Panc1 (cell line): ENCODE data around the gene MAP3K20. TPM values are rescaled to one million over a fixed set of nuclear protein-coding genes. Genes with fewer than 3 reads are reported as not detected.
"Not testable (repeated sequence)": the region's sequence is repeated elsewhere in the genome, so short reads cannot be mapped to it uniquely, and the experiment has no call there.

Experiments used
- ATAC-seq: fragments of 200-7000 bp; cut with Tn5 transposase; 2 replicates; pipeline ENCODE4 v1.9.1; 2020; ENCODE audit warnings: mild to moderate bottlenecking, moderate library complexity
- BruUV-seq: library from RNA; stranded (reverse); fragments of 400-500 nt; replicated peaks from 2 replicates; lab custom pipeline; 2021; lab: Mats Ljungman, UMichigan
- CTCF ChIA-PET: fragments of 300-600 bp; sonication (Branson Sonifier 250); formaldehyde crosslinking; loops from one replicate; lab custom pipeline; 2022; ENCODE audit warnings: antibody characterized with exemption; lab: Charles Lee
- POLR2A ChIA-PET: fragments of 300-600 bp; sonication (Branson Sonifier 250); formaldehyde crosslinking; loops from one replicate; lab custom pipeline; 2022; ENCODE audit warnings: antibody characterized with exemption; lab: Charles Lee
- DNase-seq: peaks from one replicate; pipeline ENCODE4 v3.0.0-alpha.2; 2010; ENCODE audit warnings: low read depth, low spot score
- H3K27ac ChIP-seq: 2 replicates; pipeline ENCODE4 v1.5.1; 2011; ENCODE audit warnings: mild to moderate bottlenecking, low read length, inconsistent platforms
- H3K27me3 ChIP-seq: fragments of 200-500 bp; sonication (Bioruptor generic); 2 replicates; pipeline ENCODE4 v1.6.0; 2014; ENCODE audit warnings: low read length, inconsistent platforms; ENCODE audit not compliant: control insufficient read depth, insufficient read depth
- H3K36me3 ChIP-seq: fragments of 200-500 bp; sonication (Bioruptor generic); 2 replicates; pipeline ENCODE4 v1.5.1; 2014; ENCODE audit warnings: inconsistent platforms, mild to moderate bottlenecking, low read length, moderate library complexity; ENCODE audit not compliant: control insufficient read depth, insufficient read depth
- H3K4me1 ChIP-seq: 2 replicates; pipeline ENCODE4 v1.5.1; 2011; ENCODE audit warnings: inconsistent platforms, mild to moderate bottlenecking, low read length, moderate library complexity; ENCODE audit not compliant: control insufficient read depth, insufficient read depth
- H3K4me3 ChIP-seq, 2 experiments: 2 replicates each; pipeline ENCODE4 v1.5.1; 2011 to 2012; ENCODE audit warnings: low read depth in 2 of 2, low read length in 2 of 2, mild to moderate bottlenecking in 2 of 2, inconsistent platforms in 1 of 2, moderate library complexity in 1 of 2
- H3K9me3 ChIP-seq: fragments of 200-500 bp; sonication (Bioruptor generic); 2 replicates; pipeline ENCODE4 v1.5.1; 2014; ENCODE audit warnings: low read depth, mild to moderate bottlenecking, inconsistent platforms, low read length, moderate library complexity; ENCODE audit not compliant: control insufficient read depth, insufficient read depth
- POLR2AphosphoS5 ChIP-seq: IDR thresholded peaks from 2 replicates; pipeline ENCODE4 v1.6.1; 2012; ENCODE audit warnings: mild to moderate bottlenecking, low read depth, low read length, moderate library complexity
- SIN3A ChIP-seq: IDR thresholded peaks from 2 replicates; pipeline ENCODE4 v1.6.1; 2012; ENCODE audit warnings: low read depth, mild to moderate bottlenecking, low read length, moderate library complexity, borderline replicate concordance; ENCODE audit not compliant: insufficient read depth
- TCF7L2 ChIP-seq: IDR thresholded peaks from 2 replicates; pipeline ENCODE4 v1.6.1; 2011; ENCODE audit warnings: mild to moderate bottlenecking, low read depth, low read length, inconsistent platforms
- in situ Hi-C: cut with HindIII; loops from 2 replicates; pipeline ENCODE4 v1.10.0; 2016; ENCODE audit warnings: low sequenced_read_pairs, low pct_unique_long_range_greater_than_20kb
- intact Hi-C: fragments of 100-400 bp; cut with micrococcal nuclease; formaldehyde crosslinking; loops from one replicate; pipeline ENCODE4 v1.10.0; 2022; ENCODE audit not compliant: unreplicated experiment
- total RNA-seq: library from RNA; stranded (reverse); gene quantifications from one replicate; pipeline ENCODE4 v1.2.1, GENCODE V29; 2021; ENCODE audit not compliant: unreplicated experiment
- TF ChIP-seq, protein P1 (sequence below), 2 experiments: IDR thresholded peaks; 2 replicates each; pipeline ENCODE4 v1.6.1; 2011 to 2012; ENCODE audit warnings: low read depth in 2 of 2, control low read depth in 1 of 2, low read length in 1 of 2, mild to moderate bottlenecking in 1 of 2, moderate library complexity in 1 of 2; ENCODE audit not compliant: insufficient read depth in 1 of 2
- TF ChIP-seq, protein P2 (sequence below): fragments of 450-650 bp; IDR thresholded peaks from 2 replicates; pipeline ENCODE4 v1.5.1; 2017; ENCODE audit warnings: mild to moderate bottlenecking

Gene MAP3K20
- total RNA-seq, 1 experiment from 2014 or later, result 121 TPM

DNA sequence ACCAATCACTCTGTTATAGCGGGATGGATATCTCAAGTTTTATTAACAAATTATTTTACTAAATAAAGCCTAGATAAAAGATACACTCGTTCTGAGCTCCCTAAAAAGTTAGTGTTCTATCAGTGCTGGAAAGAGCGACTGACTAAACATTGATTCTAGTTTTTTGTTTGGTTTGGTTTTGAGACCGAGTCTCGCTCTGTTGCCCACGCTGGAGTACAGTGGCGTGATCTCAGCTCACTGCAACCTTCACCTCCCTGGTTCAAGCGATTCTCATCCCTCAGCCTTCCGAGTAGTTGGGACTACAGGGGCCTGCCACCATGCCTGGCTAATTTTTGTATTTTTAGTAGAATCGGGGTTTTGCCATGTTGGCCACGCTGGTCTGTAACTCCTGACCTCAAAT lies 205.2 kb downstream of the MAP3K20 start:
- DNase-seq, result no peak
- Histone ChIP-seq H3K4me3 (no peak overlapping the region), H3K4me1 (no peaks in the 10 kb centered on the region), H3K36me3 (no peaks in the 10 kb centered on the region), H3K27me3 (no peaks in the 10 kb centered on the region), H3K27ac (no peak overlapping the region), H3K9me3 (no peaks in the 10 kb centered on the region)
- intact Hi-C loops, result no loop called here
- no peak for TF ChIP-seq TCF7L2
- no peak for TF ChIP-seq POLR2AphosphoS5
- TF ChIP-seq, protein P1, sequence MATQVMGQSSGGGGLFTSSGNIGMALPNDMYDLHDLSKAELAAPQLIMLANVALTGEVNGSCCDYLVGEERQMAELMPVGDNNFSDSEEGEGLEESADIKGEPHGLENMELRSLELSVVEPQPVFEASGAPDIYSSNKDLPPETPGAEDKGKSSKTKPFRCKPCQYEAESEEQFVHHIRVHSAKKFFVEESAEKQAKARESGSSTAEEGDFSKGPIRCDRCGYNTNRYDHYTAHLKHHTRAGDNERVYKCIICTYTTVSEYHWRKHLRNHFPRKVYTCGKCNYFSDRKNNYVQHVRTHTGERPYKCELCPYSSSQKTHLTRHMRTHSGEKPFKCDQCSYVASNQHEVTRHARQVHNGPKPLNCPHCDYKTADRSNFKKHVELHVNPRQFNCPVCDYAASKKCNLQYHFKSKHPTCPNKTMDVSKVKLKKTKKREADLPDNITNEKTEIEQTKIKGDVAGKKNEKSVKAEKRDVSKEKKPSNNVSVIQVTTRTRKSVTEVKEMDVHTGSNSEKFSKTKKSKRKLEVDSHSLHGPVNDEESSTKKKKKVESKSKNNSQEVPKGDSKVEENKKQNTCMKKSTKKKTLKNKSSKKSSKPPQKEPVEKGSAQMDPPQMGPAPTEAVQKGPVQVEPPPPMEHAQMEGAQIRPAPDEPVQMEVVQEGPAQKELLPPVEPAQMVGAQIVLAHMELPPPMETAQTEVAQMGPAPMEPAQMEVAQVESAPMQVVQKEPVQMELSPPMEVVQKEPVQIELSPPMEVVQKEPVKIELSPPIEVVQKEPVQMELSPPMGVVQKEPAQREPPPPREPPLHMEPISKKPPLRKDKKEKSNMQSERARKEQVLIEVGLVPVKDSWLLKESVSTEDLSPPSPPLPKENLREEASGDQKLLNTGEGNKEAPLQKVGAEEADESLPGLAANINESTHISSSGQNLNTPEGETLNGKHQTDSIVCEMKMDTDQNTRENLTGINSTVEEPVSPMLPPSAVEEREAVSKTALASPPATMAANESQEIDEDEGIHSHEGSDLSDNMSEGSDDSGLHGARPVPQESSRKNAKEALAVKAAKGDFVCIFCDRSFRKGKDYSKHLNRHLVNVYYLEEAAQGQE (IDR thresholded peaks at IDR 0.05; ENCODE audit: insufficient read depth in 1 of 2, low read depth in 2 of 2, low read length in 1 of 2), result no peak
- TF ChIP-seq, protein P2, sequence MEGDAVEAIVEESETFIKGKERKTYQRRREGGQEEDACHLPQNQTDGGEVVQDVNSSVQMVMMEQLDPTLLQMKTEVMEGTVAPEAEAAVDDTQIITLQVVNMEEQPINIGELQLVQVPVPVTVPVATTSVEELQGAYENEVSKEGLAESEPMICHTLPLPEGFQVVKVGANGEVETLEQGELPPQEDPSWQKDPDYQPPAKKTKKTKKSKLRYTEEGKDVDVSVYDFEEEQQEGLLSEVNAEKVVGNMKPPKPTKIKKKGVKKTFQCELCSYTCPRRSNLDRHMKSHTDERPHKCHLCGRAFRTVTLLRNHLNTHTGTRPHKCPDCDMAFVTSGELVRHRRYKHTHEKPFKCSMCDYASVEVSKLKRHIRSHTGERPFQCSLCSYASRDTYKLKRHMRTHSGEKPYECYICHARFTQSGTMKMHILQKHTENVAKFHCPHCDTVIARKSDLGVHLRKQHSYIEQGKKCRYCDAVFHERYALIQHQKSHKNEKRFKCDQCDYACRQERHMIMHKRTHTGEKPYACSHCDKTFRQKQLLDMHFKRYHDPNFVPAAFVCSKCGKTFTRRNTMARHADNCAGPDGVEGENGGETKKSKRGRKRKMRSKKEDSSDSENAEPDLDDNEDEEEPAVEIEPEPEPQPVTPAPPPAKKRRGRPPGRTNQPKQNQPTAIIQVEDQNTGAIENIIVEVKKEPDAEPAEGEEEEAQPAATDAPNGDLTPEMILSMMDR, result no peak
- no peak for TF ChIP-seq SIN3A
- ATAC-seq, result no peak
- in situ Hi-C loops, result no loop called here
- ChIA-PET POLR2A (no interaction called here), CTCF (no interaction called here)
- no TSS peak for BruUV-seq

GRCh38 chr2:173281898-173282297 lies 206.3 kb downstream of the MAP3K20 start:
- DNase-seq, H3K27me3 ChIP-seq, intact Hi-C loops, BruUV-seq, ATAC-seq, H3K27ac ChIP-seq, H3K4me3 ChIP-seq, in situ Hi-C loops, POLR2A ChIA-PET, H3K36me3 ChIP-seq, H3K9me3 ChIP-seq, H3K4me1 ChIP-seq: not testable (repeated sequence)
- CTCF ChIA-PET, result interaction anchor here (0.7 kb wide), 1 partner anchor 22 kb away, joined by 3 read pairs; no protein-coding TSS in a partner anchor

DNA sequence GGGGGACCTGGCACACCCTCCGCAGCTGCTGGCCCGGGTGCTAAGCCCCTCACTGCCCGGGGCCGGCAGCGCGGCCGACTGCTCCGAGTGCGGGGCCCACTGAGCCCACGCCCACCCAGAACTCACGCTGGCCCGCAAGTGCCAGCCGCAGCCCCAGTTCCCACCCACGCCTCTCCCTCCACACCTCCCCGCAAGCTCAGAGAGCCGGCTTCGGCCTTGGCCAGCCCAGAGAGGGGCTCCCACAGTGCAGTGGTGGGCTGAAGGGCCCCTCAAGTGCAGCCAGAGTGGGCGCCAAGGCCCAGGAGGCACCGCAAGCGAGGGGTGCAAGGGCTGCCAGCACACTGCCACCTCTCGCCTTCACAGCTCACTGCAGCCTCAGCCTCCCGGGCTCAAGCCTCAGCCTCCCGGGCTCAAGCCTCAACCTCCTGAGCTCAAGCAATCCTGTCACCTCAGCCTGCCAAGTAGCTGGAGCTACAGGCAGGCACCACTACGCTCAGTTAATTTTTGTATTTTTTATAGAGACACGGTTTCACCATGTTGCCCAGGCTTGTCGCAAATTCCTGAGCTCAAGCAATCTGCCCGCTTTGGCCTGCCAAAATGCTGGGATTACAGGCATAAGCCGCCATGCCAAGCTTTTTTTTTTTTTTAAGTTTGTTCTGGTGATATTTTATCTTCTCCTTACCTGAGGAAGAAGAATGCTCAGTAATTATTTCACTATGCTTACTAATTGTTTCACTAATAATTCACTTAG lies 207.3 kb downstream of the MAP3K20 start:
- Histone ChIP-seq H3K27me3 (no peaks in the 10 kb centered on the region), H3K4me3 (no peak overlapping the region), H3K27ac (no peak overlapping the region), H3K36me3 (no peaks in the 10 kb centered on the region), H3K9me3 (no peaks in the 10 kb centered on the region), H3K4me1 (no peaks in the 10 kb centered on the region)
- TF ChIP-seq TCF7L2 (no peak), SIN3A (no peak), POLR2AphosphoS5 (no peak)
- TF ChIP-seq, protein P1 (IDR thresholded peaks at IDR 0.05; ENCODE audit: insufficient read depth in 1 of 2, low read depth in 2 of 2, low read length in 1 of 2), result no peak
- TF ChIP-seq, protein P2, result no peak
- POLR2A ChIA-PET, result no interaction called here
- CTCF ChIA-PET, result interaction anchor here (0.6 to 0.7 kb wide), 2 partner anchors 21 to 288 kb away, joined by 3 to 7 read pairs; no protein-coding TSS in a partner anchor
- in situ Hi-C loops, result no loop called here
- no peak for DNase-seq
- no peak for ATAC-seq
- intact Hi-C loops, result no loop called here
- no TSS peak for BruUV-seq
